H9 (cell line): ENCODE data around the gene CFAP97. TPM values are rescaled to one million over a fixed set of nuclear protein-coding genes. Genes with fewer than 3 reads are reported as not detected.

ENCODE experiments used
- DNase-seq: peaks from one replicate; pipeline ENCODE4 v3.0.0-alpha.2; 2017
- H2AFZ ChIP-seq: one replicate; pipeline ENCODE4 v1.6.1; 2013; ENCODE audit warnings: mild to moderate bottlenecking, low read length, control low read depth, moderate library complexity
- H2AK5ac ChIP-seq: 2 replicates; pipeline ENCODE4 v1.6.1; 2013; ENCODE audit warnings: low read length, control low read depth, mixed read lengths; ENCODE audit not compliant: insufficient read length
- H2BK120ac ChIP-seq: one replicate; pipeline ENCODE4 v1.6.1; 2013; ENCODE audit warnings: low read depth, mild to moderate bottlenecking, low read length, control low read depth, inconsistent platforms; ENCODE audit not compliant: poor library complexity, severe bottlenecking
- H2BK12ac ChIP-seq: 2 replicates; pipeline ENCODE4 v1.6.1; 2013; ENCODE audit warnings: low read length, control low read depth, mixed read lengths, low read depth; ENCODE audit not compliant: insufficient read length
- H2BK15ac ChIP-seq: 2 replicates; pipeline ENCODE4 v1.6.1; 2013; ENCODE audit warnings: low read depth, low read length, control low read depth
- H2BK20ac ChIP-seq: one replicate; pipeline ENCODE4 v1.6.1; 2013; ENCODE audit warnings: low read depth, mild to moderate bottlenecking, low read length, control low read depth, inconsistent platforms; ENCODE audit not compliant: poor library complexity, severe bottlenecking
- H2BK5ac ChIP-seq: 2 replicates; pipeline ENCODE4 v1.6.1; 2013; ENCODE audit warnings: low read length, control low read depth, mixed read lengths; ENCODE audit not compliant: insufficient read length
- H3K14ac ChIP-seq: 2 replicates; pipeline ENCODE4 v1.6.1; 2013; ENCODE audit warnings: low read length, control low read depth; ENCODE audit not compliant: insufficient read depth
- H3K18ac ChIP-seq: 2 replicates; pipeline ENCODE4 v1.6.1; 2013; ENCODE audit warnings: low read depth, mild to moderate bottlenecking, mixed read lengths, low read length, control low read depth; ENCODE audit not compliant: insufficient read length
- H3K23ac ChIP-seq: 2 replicates; pipeline ENCODE4 v1.6.1; 2013; ENCODE audit warnings: low read length, control low read depth, mixed read lengths, low read depth; ENCODE audit not compliant: insufficient read length
- H3K23me2 ChIP-seq: 2 replicates; pipeline ENCODE4 v1.6.1; 2013; ENCODE audit warnings: low read depth, mild to moderate bottlenecking, mixed read lengths, low read length, control low read depth; ENCODE audit not compliant: insufficient read length, poor library complexity, severe bottlenecking
- H3K27ac ChIP-seq: 2 replicates; pipeline ENCODE4 v1.5.1; 2013; ENCODE audit warnings: low read length, control low read depth, mixed read lengths, low read depth; ENCODE audit not compliant: insufficient read length
- H3K27me3 ChIP-seq: 2 replicates; pipeline ENCODE4 v1.6.1; 2013; ENCODE audit warnings: low read length, control low read depth, inconsistent platforms; ENCODE audit not compliant: insufficient read depth
- H3K4ac ChIP-seq: 2 replicates; pipeline ENCODE4 v1.6.1; 2013; ENCODE audit warnings: low read depth, mild to moderate bottlenecking, control low read depth, inconsistent platforms, low read length, moderate library complexity
- H3K4me1 ChIP-seq: 2 replicates; pipeline ENCODE4 v1.6.1; 2013; ENCODE audit warnings: low read length, control low read depth, inconsistent platforms; ENCODE audit not compliant: insufficient read depth
- H3K4me2 ChIP-seq: 2 replicates; pipeline ENCODE4 v1.6.1; 2013; ENCODE audit warnings: low read length, control low read depth, mixed read lengths; ENCODE audit not compliant: insufficient read length, insufficient read depth
- H3K56ac ChIP-seq: 2 replicates; pipeline ENCODE4 v1.6.1; 2013; ENCODE audit warnings: low read depth, mild to moderate bottlenecking, mixed read lengths, low read length, control low read depth; ENCODE audit not compliant: insufficient read length
- H3K79me1 ChIP-seq: 2 replicates; pipeline ENCODE4 v1.6.1; 2013; ENCODE audit warnings: low read depth, mild to moderate bottlenecking, moderate library complexity, low read length, control low read depth, inconsistent platforms; ENCODE audit not compliant: insufficient read depth, poor library complexity, severe bottlenecking
- H3K79me2 ChIP-seq: 2 replicates; pipeline ENCODE4 v1.6.1; 2013; ENCODE audit warnings: low read length, control low read depth, inconsistent platforms; ENCODE audit not compliant: insufficient read depth
- H3K9ac ChIP-seq: 2 replicates; pipeline ENCODE4 v1.6.1; 2013; ENCODE audit warnings: low read length, control low read depth, mixed read lengths; ENCODE audit not compliant: insufficient read length; ENCODE audit errors: extremely low read depth
- H3K9me3 ChIP-seq: one replicate; pipeline ENCODE4 v1.6.1; 2013; ENCODE audit warnings: low read depth, low read length, inconsistent platforms; ENCODE audit not compliant: control insufficient read depth
- H3T11ph ChIP-seq: one replicate; pipeline ENCODE4 v1.6.1; 2013; ENCODE audit warnings: mild to moderate bottlenecking, low read length, control low read depth, inconsistent platforms
- H4K20me1 ChIP-seq: one replicate; pipeline ENCODE4 v1.6.1; 2013; ENCODE audit not compliant: control insufficient read depth, insufficient read length, insufficient read depth
- H4K5ac ChIP-seq: 2 replicates; pipeline ENCODE4 v1.6.1; 2013; ENCODE audit warnings: low read depth, mild to moderate bottlenecking, mixed read lengths, low read length, control low read depth; ENCODE audit not compliant: insufficient read length
- H4K8ac ChIP-seq: replicated peaks from 2 replicates; pipeline ENCODE4 v1.6.1; 2013; ENCODE audit warnings: low read length, control low read depth, mixed read lengths, low read depth; ENCODE audit not compliant: insufficient read length
- H4K91ac ChIP-seq: 2 replicates; pipeline ENCODE4 v1.6.1; 2013; ENCODE audit warnings: low read depth, mild to moderate bottlenecking, moderate library complexity, mixed read lengths, low read length, control low read depth; ENCODE audit not compliant: insufficient read length
- H3K27ac Mint-ChIP-seq, 3 experiments: 2 replicates in 2 of 3; 3 replicates in 1 of 3; pipeline ENCODE4 v1.8.0; 2020 to 2021; ENCODE audit warnings: mixed read lengths in 3 of 3, mild to moderate bottlenecking in 1 of 3, moderate library complexity in 1 of 3
- H3K27me3 Mint-ChIP-seq: 2 replicates; pipeline ENCODE4 v1.8.0; 2021; ENCODE audit warnings: low read depth, mild to moderate bottlenecking, moderate library complexity, mixed read lengths
- H3K36me3 Mint-ChIP-seq, 3 experiments: 2 replicates in 2 of 3; 3 replicates in 1 of 3; pipeline ENCODE4 v1.8.0; 2020 to 2021; ENCODE audit warnings: low read depth in 3 of 3, mixed read lengths in 3 of 3; ENCODE audit not compliant: insufficient read depth in 1 of 3
- H3K4me1 Mint-ChIP-seq, 2 experiments: 2 replicates each; pipeline ENCODE4 v1.8.0; 2020; ENCODE audit warnings: mixed read lengths in 2 of 2
- H3K4me3 Mint-ChIP-seq, 2 experiments: 2 replicates in 1 of 2; 3 replicates in 1 of 2; pipeline ENCODE4 v1.8.0; 2020 to 2021; ENCODE audit warnings: mild to moderate bottlenecking in 2 of 2, mixed read lengths in 2 of 2, moderate library complexity in 1 of 2
- H3K9me3 Mint-ChIP-seq, 2 experiments: 2 replicates in 1 of 2; 3 replicates in 1 of 2; pipeline ENCODE4 v1.8.0; 2020; ENCODE audit warnings: mild to moderate bottlenecking in 2 of 2, mixed read lengths in 2 of 2, moderate library complexity in 1 of 2
- WGBS: extraction: QIAGEN DNeasy Blood & Tissue Kit; methylation state at CpG from one replicate; pipeline ENCODE4 v1.1.7; 2013; ENCODE audit warnings: missing lambda C conversion rate, low lambda C conversion rate, mixed read lengths; ENCODE audit not compliant: insufficient read length; ENCODE audit errors: extremely low coverage; 5-methylcytosine and 5-hydroxymethylcytosine counted together
- total RNA-seq: library from RNA; stranded (reverse); gene quantifications from 2 replicates; pipeline ENCODE4 v1.2.1, GENCODE V29; 2021
- TF ChIP-seq, protein P1 (sequence below): fragments of 200-600 bp; sonication (generic); conservative IDR thresholded peaks from 3 replicates; pipeline ENCODE4 v1.8.0; 2021; ENCODE audit warnings: antibody characterized with exemption, mild to moderate bottlenecking

CFAP97 gene
- total RNA-seq, 1 experiment from 2014 or later: 39.3 TPM

DNA sequence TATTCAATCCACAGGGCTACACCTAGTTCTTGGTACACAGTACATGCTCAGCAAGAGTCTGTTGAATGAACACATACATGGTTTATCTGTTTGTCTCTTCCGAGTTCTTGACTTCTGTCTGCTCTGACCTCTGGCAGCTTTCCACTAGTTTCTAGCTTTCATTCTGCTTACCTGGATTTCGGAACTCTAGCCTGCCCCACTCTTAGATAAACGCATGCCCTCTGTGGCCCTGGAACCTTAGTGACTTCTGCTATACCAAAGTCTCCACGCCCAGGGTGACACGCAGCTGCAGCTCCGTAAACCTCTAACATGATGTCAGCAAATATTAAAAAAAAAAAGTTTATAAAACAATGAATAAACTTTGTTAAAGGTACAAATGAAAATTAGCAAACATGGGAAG lies 62.0 kb downstream of the CFAP97 start:
- peaks cover 20 to 22% of the 10 kb centered on the region in 2 experiments for H3K4me1 Mint-ChIP-seq
- Histone ChIP-seq H3K9ac (no peak overlapping the region), H3K79me2 (no peaks in the 10 kb centered on the region; the same call in 1 of the 2 replicates), H4K91ac (no peak overlapping the region), H3K79me1 (no peaks in the 10 kb centered on the region), H2BK12ac (no peak overlapping the region), H2BK15ac (no peak overlapping the region), H3K18ac (no peak overlapping the region), H2BK20ac (no peak overlapping the region), H3K4me1 (no peaks in the 10 kb centered on the region), H3K23me2 (peaks cover 5% of the 10 kb centered on the region), H3K27ac (no peak overlapping the region), H4K8ac (no peak overlapping the region), H3K9me3 (no peaks in the 10 kb centered on the region), H3K27me3 (no peaks in the 10 kb centered on the region), H4K20me1 (no peaks in the 10 kb centered on the region), H3K23ac (no peak overlapping the region), H3K4me2 (no peak overlapping the region), H2BK5ac (no peak overlapping the region), H4K5ac (no peak overlapping the region), H2BK120ac (no peak overlapping the region), H3T11ph (no peak overlapping the region), H2AFZ (no peak overlapping the region), H3K4ac (no peak overlapping the region), H3K56ac (no peak overlapping the region), H2AK5ac (no peak overlapping the region), H3K14ac (no peak overlapping the region)
- DNase-seq: no peak
- no peak overlapping the region; a peak in 1 of 7 replicates for H3K27ac Mint-ChIP-seq
- no peaks in the 10 kb centered on the region for H3K9me3 Mint-ChIP-seq
- H3K36me3 Mint-ChIP-seq: peaks cover 3 to 22% (median 19%) of the 10 kb centered on the region in 3 experiments; a peak in 6 of 7 replicates
- no peak overlapping the region for H3K4me3 Mint-ChIP-seq
- TF ChIP-seq, protein P1, sequence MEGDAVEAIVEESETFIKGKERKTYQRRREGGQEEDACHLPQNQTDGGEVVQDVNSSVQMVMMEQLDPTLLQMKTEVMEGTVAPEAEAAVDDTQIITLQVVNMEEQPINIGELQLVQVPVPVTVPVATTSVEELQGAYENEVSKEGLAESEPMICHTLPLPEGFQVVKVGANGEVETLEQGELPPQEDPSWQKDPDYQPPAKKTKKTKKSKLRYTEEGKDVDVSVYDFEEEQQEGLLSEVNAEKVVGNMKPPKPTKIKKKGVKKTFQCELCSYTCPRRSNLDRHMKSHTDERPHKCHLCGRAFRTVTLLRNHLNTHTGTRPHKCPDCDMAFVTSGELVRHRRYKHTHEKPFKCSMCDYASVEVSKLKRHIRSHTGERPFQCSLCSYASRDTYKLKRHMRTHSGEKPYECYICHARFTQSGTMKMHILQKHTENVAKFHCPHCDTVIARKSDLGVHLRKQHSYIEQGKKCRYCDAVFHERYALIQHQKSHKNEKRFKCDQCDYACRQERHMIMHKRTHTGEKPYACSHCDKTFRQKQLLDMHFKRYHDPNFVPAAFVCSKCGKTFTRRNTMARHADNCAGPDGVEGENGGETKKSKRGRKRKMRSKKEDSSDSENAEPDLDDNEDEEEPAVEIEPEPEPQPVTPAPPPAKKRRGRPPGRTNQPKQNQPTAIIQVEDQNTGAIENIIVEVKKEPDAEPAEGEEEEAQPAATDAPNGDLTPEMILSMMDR: no peak
- H3K27me3 Mint-ChIP-seq: no peaks in the 10 kb centered on the region; the same call in 1 of the 2 replicates
- WGBS: no CpG with 5 or more reads among the region's 6 CpGs
